Measurements from ENCODE around the gene PRDM4.
"Not testable (repeated sequence)": the region's sequence is repeated elsewhere in the genome, so short reads cannot be mapped to it uniquely, and the experiment has no call there.

PRDM4 gene

GRCh38 chr12:107767466-107767865, 6.5 kb upstream of the PRDM4 start:
- no peak for DNase-seq (ENCODE audit: low read depth in 2 of 2)

DNA sequence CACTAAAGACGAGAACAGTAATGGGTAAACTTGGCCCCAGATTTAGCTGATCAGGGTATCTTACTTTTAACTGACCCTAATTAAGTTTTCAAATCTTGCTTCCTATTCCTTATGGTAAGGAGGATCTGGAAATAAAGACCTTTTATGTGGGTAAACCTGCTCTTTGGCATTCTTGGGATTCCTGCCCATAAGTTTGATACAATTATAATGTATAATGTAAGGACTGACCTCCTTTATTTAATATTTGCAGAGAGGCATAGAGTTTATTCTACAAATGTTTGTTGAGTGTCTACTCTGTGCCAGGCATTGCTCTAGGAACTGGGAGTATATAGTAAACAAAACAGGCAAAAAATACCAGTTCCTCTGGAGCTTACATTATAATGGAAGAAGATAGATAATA, 4.4 kb upstream of the PRDM4 start:
- DNase-seq (ENCODE audit: low read depth in 2 of 2) = no peak

DNA sequence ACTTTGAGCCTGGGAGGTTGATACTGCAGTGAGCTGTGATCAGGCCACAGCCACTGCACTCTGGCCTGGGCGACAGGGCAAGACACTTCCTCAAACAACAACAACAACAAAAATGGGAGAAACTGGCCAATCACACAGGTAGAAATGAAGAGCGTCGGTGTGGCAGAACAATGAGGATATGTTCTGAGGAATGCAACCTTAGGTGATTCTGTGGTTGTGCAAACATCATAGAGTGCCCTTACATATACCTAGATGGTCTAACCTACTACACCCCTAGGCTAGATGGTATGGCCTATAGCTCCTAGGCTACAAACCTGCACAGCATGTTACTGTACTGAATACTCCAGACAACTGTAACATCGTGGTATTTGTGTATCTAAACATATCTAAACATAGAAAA, 3.7 kb upstream of the PRDM4 start:
- DNase-seq (ENCODE audit: low read depth in 2 of 2) = no peak

GRCh38 chr12:107762874-107763273, 1.9 kb upstream of the PRDM4 start:
- DNase-seq (ENCODE audit: low read depth in 2 of 2) = no peak

DNA sequence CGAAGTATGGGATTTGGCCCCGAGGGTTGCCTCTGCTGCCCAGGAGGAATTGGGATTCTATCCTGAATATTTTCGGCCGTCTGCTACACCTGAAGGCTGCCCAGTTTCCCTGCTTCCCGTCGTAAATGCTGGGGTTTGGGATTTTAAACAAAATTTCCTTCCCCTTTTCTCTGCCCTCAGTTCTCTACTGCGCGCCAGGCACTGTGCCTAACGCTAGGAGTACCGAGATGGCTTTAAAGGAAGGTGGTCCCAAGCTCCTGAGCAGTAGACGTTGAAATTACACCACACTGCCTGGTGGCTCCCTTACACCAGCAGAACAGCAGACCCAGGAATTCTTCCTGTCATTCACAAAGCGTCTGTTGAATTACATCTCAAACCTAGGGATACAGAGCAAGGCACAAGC, 566 bp upstream of the PRDM4 start:
- DNase-seq (ENCODE audit: low read depth in 2 of 2) = no peak

DNA sequence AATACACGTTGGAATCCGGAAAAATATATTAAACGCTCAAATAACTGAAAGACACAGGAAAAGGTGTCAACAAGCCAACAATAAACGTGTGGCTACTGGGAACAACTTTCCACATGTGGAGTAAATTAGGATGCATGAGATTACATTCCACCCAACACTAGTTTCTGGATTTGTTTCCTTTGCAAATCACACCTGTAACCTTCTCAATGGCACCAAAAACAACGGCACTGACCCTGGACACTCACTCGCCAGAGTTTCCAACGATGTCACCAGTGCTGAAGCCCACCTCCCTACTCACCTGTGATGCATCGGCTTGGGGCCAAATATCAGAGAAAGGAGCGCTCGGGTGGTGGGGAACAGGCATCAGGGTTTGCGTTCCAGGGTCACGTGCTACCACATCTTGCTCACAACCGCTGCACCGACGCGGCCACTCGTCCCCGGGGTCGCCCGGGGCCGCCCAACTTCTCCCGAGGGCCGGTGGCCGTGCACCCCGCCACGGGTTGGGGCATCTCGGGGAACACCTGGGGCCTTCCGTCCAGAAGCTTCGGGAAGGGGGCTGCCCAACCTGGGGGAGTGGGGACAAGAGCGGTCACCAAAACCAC, 629 bp downstream of the PRDM4 start:
- DNase-seq (ENCODE audit: low read depth in 2 of 2) = no peak

GRCh38 chr12:107759410-107759809, 1.5 kb downstream of the PRDM4 start:
- peak; percentile 42 to 49 for DNase-seq (ENCODE audit: low read depth in 2 of 2)

DNA sequence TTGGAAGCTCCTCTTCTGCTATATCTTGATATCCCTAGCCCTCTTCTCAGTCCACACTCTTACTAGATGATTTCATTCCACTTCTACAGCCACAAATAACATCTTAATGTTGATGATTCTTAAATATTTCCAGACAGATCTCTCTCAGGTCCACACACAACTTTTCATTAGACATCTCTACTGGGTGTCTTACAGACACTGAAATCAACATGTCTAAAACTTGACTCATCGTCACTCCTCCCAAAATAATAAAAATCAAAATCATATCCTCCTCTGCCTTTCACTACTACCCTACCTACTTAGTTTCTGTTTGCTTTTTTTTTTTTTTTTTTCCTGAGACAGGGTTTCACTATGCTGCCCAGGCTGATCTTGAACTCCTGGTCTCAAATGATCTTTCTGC, 11.9 kb downstream of the PRDM4 start:
- no peak for DNase-seq (ENCODE audit: low read depth in 2 of 2)

DNA sequence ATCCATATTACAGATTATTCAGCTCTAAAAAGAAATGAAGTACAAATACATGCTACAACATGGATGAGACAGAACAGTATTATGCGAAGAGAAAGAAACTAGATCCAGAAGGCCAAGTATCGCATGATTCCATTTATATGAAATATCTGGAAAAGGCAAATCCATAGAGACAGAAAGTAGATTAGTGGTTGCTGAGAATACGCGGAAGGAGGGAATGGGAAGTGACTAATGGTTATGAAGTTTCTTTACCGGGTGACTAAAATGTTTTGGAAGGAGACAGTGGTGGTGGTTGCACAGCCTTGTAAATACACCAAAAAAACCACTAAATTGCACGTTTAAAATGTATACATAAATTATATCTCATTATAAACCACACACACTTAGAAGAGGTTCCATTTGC, 12.5 kb downstream of the PRDM4 start:
- peak; percentile 43 to 44 for DNase-seq (ENCODE audit: low read depth in 2 of 2)

DNA sequence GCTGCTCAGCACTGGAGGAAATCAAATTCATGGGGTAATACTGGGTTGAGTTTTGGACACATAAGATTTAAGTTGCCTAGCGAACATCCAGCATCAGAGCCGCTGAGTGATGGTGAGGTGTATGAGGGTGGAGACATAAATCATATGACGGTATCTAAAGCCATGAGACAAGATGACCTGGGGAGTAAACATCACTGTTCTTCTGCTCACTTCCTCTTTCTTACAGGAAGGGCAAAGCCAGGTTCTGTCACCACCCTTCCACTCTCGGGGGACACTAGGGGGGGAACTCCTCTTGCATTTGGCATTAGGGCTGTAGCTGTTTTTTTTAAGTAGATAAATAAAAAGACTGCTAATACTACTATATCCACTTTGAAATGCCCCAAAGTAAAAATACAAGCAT, 24.0 kb downstream of the PRDM4 start:
- DNase-seq (ENCODE audit: low read depth in 2 of 2) = no peak

GRCh38 chr12:107735763-107736162, 25.2 kb downstream of the PRDM4 start:
- no peak for DNase-seq (ENCODE audit: low read depth in 2 of 2)

DNA sequence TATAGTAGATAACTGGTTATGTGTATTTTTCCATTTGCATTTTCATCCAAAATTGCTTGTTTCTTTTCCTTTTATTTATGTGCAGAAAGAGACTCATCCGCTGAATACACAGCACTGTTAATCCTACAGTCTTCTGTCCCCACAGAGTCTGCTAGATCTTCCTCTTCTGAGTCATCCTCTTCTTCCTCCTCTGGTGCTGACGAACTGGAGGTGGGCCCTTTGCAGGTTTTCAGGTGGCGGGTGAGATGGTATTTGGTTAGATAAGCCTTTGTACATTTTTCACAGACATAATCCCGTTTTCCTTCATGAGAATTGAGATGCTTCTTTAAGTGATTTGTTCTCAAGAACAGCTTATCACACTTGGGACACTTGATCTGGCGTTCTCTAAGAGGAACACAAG, 26.8 kb downstream of the PRDM4 start:
- DNase-seq (ENCODE audit: low read depth in 2 of 2) = no peak

- no peak for DNase-seq (ENCODE audit: low read depth in 2 of 2)
Measured at GRCh38 chr12:107732365-107732764, 28.6 kb downstream of the PRDM4 start.

- no peak for DNase-seq (ENCODE audit: low read depth in 2 of 2)
Measured at GRCh38 chr12:107731366-107731765, 29.6 kb downstream of the PRDM4 start.

DNA sequence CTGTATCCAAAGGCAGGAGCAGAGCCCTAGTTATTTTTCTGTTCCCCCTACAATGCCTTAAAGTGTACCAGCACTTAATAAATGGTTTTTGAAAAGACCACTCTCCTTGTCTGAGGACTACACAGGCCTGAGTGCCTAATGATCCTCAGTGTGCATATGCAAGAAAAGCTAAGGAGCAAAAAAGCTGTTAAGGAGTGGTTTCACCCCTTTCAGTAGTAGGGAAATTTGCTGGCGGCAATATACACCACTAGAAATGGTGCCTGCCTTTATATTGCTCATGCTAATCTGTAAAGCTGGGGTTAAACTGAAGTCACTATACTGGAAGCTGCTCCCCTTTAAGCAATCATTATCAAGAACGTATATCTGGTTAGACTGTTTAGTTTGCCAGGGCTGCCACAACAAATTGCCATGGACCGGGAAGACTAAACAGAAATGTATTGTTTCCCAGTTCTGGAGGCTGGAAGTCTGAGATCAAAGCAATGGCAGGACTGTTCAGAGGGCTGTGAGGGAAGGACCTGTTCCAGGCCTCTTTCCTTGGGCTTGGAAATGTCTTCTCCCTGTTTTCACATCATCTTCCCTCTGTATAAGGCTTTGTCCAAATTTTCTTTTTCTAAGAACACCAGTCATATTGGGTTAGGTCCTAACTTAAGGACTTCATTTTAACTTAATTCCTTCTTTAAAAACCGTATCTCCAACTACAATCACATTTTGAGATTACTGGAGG, 30.2 kb downstream of the PRDM4 start:
- no peak for DNase-seq (ENCODE audit: low read depth in 2 of 2)

DNA sequence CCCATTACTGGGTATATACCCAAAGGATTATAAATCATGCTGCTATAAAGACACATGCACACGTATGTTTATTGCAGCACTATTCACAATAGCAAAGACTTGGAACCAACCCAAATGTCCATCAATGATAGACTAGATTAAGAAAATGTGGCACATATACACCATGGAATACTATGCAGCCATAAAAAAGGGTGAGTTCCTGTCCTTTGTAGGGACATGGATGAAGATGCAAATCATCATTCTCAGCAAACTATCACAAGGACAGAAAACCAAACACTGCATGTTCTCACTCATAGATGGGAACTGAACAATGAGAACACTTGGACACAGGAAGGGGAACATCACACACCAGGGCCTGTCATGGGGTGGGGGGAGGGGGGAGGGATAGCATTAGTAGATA, 33.2 kb downstream of the PRDM4 start:
- DNase-seq (ENCODE audit: low read depth in 2 of 2) = not testable (repeated sequence)

DNA sequence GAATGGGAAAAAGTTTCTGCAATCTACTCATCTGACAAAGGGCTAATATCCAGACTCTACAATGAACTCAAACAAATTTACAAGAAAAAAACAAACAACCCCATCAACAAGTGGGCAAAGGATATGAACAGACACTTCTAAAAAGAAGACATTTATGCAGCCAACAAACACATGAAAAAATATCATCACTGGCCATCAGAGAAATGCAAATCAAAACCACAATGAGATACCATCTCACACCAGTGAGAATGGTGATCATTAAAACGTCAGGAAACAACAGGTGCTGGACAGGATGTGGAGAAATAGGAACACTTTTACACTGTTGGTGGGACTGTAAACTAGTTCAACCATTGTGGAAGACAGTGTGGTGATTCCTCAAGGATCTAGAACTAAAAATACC, 33.6 kb downstream of the PRDM4 start:
- DNase-seq (ENCODE audit: low read depth in 2 of 2) = not testable (repeated sequence)

GRCh38 chr12:107718606-107719005, 42.3 kb downstream of the PRDM4 start:
- no peak for DNase-seq (ENCODE audit: low read depth in 2 of 2)

DNA sequence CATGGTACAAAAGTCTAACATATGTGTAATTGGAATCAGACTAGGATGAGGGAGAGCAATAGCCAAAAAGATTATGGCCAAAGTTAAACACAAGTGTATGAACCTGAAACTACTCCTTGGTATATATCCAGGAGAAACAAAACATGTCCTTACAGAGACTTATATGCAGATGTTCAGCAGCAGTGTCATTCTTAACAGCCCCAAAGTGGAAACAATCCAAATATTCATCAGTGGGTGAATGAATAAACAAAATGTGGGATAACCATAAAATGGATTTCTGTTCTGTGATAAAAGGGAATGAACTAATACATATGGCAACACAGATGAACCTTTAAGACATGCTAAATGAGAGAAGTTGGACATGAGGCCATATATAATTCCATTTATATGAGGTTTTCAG, 45.2 kb downstream of the PRDM4 start:
- no peak for DNase-seq (ENCODE audit: low read depth in 2 of 2)

GRCh38 chr12:107705522-107705921, 55.4 kb downstream of the PRDM4 start:
- not testable (repeated sequence) for DNase-seq (ENCODE audit: low read depth in 2 of 2)

DNA sequence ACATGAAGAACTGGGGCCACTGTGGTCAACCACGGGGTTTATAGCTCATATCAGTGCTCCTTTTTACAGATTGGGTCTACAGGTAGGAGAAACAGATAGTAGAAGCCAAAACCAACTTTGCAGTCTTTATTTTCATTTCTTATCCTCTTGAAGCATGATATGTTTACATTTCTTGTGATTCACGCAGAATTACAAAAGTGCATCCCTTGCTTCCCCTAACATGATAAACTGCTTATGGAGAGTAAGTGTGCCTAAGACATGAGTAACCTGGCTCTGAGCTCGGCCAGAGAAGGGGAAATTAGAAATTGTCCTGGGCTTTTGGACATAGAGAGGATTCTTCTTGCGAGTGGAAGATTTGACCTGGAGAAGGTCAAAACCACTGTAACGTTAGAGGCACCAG, 56.9 kb downstream of the PRDM4 start:
- no peak for DNase-seq (ENCODE audit: low read depth in 2 of 2)

GRCh38 chr12:107702106-107702505, 58.8 kb downstream of the PRDM4 start:
- no peak for DNase-seq (ENCODE audit: low read depth in 2 of 2)

GRCh38 chr12:107695772-107696171, 65.2 kb downstream of the PRDM4 start:
- not testable (repeated sequence) for DNase-seq (ENCODE audit: low read depth in 2 of 2)
